Fibroblast of skin of abdomen (primary cell): ENCODE data around the gene NUP214.
"Not testable (repeated sequence)": the region's sequence is repeated elsewhere in the genome, so short reads cannot be mapped to it uniquely, and the experiment has no call there.

Experiments used
- DNase-seq: peaks from one replicate; pipeline ENCODE4 v3.0.0-alpha.2; 2013

The NUP214 gene

DNA sequence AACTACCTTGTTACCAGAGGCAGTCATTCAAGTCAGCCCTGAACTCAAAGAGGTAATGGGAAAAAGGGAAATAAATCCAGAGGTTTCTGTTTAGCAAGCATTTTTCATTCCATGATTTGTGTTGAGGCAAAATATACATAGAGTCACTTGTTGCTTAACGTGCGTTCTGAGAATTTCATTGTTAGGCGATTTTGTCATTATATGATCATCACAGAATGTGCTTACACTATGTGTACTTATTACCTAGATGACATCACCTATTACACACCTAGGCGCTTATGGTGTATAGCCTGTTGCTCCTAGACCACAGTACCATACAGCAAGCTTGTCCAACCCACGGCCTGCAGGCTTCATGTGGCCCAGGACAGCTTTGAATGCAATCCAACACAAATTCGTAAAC is 36.2 kb downstream of the NUP214 start:
- DNase-seq: no peak

DNA sequence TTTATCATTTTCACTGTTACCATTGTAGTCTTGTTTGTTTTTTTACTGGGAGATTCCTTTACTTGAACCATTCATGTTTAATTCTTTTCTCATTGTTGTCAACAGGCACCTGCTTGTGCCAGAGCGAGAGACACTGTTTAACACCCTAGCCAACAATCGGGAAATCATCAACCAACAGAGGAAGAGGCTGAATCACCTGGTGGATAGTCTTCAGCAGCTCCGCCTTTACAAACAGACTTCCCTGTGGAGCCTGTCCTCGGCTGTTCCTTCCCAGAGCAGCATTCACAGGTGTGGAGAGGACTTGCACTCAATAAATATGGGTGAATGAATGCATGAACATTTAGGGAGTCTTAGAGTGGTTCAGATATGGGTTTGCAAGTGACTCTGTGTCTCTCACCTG is 37.5 kb downstream of the NUP214 start:
- DNase-seq: no peak

DNA sequence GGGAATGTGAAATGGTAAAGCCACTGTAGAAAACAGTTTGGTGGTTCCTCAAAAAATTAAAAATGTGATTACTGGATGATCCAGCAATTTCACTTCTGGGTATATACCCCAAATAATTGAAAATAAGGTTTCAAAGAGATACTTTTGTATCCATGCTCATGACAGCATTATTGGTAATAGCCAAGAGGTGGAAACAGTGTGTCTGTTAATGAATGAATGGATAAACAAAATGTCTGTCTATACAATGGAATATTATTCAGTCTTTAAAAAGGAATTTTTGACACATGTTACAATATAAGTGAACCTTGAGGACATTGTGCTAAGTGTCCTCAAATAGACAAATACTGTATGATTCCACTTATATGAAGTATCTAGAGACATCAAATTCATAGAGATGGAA is 40.1 kb downstream of the NUP214 start:
- DNase-seq: no peak

DNA sequence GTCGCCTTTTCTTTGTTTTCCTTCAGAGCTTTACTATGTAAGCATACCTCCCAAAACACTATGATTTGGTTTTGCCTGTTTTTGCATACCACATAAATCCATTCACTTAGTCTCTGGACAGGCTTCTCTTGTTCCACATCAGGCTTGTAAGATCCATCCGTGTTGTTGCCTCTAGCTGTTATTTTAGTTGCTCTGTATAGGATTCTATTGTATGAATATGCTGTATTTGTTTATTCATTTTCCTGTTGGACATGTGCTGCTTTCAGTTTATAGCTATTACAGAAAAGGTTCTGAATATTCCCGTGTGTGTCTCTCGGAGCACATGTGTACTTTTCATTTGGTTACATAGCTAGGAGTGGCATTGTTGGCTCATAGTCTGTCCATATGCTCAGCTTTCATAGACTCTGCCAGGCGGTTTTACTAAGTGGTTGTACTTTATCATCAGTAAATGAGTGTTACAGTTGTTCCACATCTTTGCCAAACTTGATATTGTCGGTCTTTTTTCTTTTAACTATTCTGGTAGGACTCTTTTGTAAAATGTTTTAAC is 41.8 kb downstream of the NUP214 start:
- DNase-seq: no peak

DNA sequence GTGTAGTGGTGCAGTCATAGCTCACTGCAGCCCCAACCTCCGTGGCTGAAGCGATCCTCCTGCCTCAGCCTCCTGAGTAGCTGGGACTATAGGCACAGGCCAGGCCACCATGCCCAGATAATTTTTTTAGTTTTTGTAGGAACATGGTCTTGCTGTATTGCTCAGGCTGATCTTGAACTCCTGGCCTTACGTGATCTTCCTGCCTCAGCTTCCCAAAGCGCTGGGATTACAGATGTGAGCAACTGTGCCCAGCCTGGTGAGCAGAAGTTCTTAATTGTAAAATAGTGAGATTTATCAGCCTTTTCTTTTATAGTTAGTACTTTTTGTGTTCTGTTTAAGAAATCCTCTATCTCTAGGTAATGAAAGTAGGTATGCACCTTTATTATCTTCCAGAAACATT is 42.5 kb downstream of the NUP214 start:
- DNase-seq: no peak

DNA sequence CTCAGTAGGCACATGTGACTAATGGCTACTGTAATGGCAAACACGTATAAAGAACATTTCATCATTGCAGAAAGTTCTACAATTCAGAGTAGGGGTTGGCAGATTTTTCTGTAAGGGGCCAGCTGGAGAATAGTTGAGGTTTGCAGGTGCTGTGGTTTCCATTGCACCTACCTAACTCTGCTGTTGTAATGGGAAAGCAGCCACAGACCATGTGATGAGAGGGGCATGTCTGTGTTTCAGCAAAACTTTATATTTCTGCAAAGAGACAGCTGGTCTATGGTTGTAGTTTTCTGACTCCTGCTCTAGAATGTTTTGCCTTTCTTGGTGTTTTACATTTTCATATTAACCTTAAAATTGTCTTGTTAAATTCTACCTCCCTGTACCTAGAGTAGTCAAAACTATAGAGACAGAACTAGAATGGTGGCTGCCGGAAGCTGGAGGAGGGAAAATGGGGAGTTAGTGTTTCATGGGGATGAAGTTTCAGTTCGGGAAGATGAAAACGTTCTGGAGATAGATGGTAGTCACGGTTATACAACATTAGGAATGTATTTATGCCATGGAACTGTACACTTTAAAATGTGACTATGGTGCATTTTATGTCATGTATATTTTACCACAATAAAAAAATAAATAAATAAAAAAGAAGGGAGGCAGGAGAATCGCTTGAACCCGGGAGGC is 44.3 kb downstream of the NUP214 start:
- no peak for DNase-seq

DNA sequence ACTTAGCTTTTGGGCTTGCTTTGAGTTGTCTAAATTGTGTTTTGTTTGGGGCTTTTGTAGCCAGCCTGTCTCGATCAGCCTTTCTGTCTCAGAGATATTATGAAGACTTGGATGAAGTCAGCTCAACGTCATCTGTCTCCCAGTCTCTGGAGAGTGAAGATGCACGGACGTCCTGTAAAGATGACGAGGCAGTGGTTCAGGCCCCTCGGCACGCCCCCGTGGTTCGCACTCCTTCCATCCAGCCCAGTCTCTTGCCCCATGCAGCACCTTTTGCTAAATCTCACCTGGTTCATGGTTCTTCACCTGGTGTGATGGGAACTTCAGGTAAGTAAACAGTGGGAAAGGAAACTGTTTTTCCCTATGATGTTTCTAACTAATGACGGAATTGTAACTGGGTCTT is 48.6 kb downstream of the NUP214 start:
- DNase-seq: no peak

DNA sequence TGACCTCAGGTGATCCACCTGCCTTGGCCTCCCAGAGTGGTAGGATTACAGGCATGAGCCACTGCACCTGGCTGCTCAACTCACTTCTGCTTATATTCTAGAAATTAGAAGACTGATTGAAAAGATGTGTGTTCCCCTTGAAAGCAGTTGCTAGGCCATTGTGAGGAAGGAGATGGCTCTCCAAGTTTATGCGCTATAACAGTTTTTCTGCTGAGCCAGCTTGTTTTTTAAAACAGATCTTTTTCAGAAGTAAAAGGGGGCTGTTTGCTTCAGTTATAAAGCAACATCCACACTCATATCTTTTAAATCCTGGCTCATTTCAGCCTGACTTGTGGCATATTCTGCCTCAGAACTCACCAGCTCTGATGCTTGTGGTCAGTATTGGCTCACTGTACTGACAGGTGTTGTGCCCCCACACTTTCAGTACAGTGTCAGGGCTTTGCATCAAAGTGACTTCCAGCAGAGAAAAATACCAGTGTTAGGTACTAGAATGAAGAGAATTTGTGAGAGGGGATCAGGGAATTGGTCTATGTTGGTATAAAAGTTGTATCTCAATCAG is 49.4 kb downstream of the NUP214 start:
- DNase-seq: no peak

DNA sequence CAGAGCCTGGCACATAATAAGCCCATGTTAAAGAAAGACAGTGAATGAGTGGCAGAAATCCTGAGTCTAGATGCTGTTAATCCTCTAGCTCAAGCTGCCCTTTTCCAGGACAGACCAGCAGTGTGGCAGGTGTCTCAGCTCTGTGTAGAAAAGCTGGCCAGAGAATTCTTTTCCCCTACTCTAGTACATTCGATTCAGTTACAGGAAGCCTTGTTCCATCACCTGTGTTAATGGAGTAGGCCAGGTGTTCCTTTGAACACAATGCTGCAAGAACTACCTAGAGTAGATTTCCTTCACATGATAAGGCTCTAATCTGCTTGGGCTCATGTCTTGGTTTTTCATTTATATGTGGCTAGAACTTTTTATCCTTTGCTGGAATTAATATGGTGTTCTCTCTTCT is 52.5 kb downstream of the NUP214 start:
- DNase-seq: no peak

DNA sequence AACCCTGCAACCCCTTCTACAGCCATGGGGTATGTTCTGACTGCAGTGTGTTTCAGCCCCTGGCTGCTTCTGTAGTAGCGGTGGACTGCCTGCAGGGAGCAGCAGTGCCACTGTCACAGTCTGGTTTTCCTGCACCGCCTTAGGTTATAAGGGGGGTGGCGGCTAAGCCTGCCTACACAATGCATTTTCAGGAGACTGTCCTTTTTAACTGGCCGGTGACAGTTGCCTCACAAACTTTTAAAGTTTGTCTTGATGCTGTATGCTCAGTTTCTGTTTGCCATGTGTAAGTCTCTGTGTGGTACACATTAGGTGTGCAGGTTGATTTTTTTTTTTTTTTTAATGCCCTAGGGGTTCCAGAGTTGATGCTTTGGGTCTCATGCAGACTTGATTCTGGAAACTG is 53.0 kb downstream of the NUP214 start:
- DNase-seq: peak; percentile 68

DNA sequence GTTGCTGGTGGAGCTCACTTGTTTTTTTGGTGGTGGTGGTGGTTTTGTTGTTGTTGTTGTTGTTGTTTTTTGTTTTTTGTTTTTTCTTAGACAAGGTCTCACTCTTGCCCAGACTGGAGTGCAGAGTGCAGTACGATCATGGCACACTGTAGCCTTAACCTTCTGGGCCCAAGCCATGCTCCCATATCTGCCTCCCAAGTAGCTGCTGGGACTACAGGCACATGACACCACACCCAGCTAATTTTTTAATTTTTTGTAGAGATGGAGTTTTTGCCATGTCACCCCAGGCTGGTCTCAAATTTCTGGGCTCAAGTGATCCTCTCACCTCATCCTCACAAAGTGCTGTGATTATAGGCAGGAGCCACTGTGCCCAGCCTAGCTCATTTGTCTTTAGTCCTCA is 53.5 kb downstream of the NUP214 start:
- no peak for DNase-seq

DNA sequence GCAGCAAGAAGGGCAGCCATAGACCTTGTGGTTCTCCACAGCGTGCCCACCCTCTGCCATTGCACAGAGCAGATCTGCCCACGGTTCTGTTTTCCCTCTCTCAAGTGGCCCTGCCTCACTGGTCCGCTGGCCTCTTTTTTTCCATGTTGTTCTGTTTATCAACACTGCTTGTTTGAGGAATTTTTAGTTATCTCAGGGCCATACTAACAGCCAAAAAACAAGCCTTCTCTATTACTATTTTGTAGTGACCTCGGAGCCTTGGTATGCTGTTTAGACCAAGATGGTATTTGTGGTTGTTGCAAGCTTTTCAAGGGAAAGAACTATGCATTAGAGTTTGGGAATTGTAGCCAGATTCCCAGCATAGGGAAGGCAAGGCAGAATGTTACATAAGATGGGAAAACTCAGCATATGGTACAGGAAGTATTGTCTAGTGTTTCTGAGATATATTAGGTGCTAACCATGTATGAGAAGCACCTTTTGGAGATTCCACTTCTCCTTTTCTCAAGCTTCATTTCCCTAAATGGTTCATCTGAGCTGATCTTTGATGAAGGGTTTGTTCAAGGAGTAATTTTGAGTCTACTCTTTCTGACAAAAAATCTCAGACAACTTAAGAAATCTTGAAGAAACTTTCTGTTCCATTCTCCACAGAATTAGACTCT is 54.3 kb downstream of the NUP214 start:
- peak; percentile 95 for DNase-seq

DNA sequence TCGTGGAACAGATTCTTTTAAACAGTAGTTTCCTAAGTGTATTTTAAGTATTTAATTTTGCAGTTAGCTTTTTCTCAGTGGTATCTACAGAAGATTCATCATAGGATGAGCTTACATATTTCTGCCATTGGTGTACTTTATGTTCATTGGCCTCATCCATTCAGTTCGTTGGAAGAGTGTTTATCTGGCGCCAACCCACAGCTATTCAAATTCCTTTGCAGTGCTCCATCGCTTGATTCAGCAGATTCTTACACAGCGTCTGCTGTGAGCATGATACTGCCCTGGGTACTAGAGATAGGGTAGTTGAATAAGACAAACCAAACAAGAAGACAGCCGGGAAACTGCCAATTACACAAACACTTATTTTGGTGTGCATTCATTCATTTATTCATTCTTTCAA is 55.1 kb downstream of the NUP214 start:
- DNase-seq: peak; percentile 96

DNA sequence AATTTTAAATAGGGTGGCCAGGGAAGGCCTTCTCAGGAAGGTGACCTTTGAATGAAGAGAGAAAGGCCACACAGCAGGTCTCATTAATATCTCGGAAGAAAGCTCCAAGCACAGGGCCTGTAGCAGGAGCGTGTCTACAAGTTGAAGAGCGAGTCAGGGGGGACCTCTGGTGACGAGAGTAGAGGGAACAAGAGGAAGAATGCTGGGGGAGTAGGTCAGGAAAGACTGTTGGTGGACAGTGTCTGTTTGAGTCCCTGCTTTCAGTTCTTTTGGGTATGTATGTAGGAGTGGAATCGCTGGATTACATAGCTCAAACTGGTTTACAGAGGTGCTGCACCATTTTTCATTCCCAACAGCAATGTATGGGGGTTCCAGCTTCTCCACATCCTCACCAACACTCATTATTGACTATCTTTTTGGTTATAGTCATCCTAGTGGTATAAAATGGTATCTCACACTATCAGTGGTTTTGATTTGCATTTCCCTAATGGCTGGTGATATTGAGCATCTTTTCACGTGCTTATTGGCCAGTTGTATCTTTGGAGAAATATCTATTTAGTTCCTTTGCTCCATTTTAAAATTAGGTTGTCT is 55.8 kb downstream of the NUP214 start:
- DNase-seq: no peak

DNA sequence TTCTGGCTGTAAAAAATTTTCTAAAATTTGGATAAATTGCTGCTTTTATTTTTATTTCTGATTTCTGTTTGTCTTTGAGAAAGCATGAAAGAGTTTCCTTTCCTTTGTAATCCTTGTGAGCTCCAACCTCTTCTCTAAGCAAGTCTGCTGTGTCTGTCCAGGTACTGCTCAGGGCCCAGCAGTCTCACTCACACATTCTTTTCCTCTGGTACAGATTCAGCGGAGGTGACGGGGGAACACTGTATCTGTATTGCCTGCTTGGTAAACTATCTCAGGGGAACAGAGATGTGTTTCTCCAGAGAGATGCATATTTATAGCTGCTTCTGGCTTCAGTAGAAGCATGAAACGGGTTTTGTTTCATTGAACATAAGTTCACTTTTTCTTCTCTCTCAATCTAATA is 60.5 kb downstream of the NUP214 start:
- DNase-seq: no peak

DNA sequence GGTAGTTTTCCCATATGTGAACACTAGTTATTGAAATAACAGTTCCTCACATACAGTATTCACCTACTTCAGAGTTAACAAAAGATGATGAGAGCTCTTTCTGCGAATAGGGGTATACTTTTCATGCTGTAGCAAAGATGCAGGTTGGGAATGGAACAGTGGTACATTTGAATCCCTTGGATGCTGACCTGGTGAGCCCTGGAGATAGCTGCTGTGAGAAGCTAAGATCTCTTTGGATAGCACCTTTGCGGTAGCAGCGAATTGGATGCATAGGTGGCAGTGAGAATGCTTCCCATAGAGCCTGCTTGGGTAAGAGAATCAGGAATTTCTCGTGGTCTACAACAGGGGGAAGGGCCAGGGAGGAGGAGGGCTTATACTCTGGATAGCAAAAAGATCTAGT is 61.2 kb downstream of the NUP214 start:
- no peak for DNase-seq

DNA sequence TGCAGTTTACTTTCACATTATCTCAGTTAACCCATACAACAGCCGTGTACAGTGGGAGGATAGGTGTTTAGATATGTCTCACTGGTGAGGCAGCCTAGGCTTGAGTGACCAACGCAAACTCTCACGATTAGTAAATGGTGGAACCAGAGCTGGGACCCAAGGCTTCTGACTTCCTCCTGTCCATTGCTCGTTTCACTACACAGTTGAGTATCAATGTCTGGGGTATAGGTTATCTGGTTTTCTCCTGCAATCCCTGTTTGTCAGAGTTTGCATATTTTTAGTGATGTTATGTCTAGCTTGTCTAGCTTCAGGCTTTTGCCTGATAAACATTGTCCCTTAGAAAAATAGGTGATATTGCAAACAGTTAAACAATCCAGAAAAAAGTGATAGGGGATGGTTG is 62.6 kb downstream of the NUP214 start:
- no peak for DNase-seq

DNA sequence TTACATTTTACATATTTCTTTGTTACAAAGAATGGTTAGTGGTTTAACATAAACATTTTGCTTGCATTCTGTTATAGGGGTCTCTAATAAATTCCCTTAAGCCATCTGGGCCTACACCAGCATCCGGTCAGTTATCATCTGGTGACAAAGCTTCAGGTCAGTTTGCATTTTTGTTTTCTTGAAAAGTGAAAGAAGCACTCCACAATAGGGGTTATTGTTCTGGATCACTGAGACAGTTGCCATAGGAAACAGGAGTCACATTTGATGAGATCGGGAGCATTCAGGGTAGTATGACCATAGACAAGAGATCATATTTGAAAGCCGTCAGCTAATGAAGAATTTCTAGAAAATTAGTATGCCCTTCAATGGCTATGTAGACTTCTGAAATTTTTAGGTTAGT is 63.6 kb downstream of the NUP214 start:
- DNase-seq: no peak

DNA sequence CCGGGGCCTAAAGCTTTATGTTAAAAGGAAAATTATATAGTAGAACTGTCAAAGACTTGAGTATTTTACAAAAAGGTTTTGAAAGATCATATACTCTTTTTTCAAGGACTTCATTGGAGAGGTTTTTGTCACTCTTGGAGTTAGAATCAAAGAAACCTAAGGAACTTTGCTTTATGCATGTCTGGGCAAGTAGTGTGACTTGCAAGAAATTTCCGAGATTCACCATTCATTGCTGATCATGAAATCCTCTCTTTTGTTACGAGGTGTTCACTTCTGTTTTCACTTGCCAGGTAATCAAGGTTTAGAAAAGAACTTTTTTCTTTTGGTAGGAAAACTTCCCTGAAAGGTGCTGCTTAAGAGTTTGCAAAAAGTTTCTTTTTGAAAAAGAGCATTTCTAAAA is 64.8 kb downstream of the NUP214 start:
- no peak for DNase-seq

DNA sequence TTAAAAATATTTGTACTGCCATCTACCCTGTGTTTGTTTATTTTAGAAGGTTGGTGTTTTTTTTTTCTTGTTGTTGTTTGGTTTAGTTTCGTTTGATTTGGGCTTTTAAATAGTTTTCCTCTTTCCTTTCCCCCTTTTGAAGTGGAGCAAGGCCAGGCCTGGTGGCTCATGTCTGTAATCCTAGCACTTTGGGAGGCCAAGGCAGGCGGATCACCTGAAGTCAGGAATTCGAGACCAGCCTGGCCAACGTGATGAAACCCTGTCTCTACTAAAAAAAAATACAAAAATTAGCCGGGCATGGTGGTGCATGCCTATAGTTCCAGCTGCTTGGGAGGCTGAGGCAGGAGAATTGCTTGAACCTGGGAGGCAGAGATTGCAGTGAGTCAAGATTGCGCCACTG is 65.6 kb downstream of the NUP214 start:
- not testable (repeated sequence) for DNase-seq

DNA sequence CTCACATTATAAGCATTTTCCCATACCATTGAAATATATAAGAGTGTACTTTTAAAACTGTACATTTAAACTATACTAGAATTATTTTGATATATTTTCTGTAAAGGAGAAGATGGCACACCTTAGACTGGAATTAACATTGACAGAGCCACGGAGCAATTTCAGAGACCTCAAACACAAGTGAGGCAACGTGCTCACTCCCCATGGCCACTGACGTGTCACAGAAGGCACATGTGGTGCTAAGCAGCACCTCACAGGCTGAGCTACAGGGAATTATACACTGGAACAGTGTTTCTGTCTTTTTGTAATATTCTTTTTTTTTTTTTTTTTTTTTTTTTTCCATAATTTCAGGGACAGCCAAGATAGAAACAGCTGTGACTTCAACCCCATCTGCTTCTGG is 66.5 kb downstream of the NUP214 start:
- DNase-seq: no peak

DNA sequence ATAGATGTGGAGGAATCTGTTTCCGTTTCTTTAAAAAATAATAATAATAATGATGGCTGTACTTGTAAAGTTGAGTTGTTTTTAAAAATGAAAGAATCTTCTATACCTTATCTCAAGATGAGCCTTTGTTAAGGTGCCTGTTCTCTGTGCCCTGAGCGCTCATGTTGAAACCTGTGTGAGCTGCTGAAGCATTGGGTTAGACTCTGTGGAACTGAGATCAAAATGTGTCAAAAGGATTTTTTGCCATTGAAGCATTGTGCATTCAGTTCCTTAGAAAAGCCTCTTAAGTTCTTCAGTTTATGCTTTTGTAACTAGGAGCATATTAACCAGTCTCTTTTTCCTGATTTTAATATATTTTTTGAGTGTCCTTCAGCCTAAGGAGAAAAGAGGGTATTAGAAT is 67.7 kb downstream of the NUP214 start:
- DNase-seq: no peak

DNA sequence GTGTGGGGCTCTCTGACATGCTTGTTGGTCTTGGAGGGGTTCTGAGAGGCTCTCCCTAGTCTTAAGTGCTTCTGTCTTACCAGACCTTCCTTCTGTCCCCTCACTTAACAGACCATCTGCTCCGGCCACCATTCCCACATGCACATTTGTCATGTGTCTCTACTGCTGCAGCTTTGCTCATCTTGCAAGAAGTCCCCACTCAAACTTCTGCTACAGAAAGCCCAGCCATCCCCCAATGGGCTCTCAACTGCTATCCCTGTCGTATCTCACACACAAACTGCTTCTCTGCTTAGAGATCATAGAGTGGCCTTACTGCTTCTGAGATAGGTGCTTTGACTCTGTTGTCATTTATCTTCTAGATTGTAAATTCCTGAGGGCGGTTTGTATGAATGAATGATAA is 69.4 kb downstream of the NUP214 start:
- DNase-seq: no peak
